Activated naive CD8-positive, alpha-beta T cell treated with anti-CD3 and anti-CD28 coated beads for 36 hours (primary cell): Measurements from ENCODE around the gene MDC1. TPM values are rescaled to one million over a fixed set of nuclear protein-coding genes. Genes with fewer than 3 reads are reported as not detected.
A peak's percentile ranks its signal among the peaks of the same experiment; 100 is the strongest.

Source experiments
- DNase-seq: peaks from one replicate; pipeline ENCODE4 v3.0.0; 2021
- H3K27ac Mint-ChIP-seq: one replicate; pipeline ENCODE4 v1.8.0; 2022; ENCODE audit warnings: mild to moderate bottlenecking, moderate library complexity, mixed read lengths
- H3K27me3 Mint-ChIP-seq: one replicate; pipeline ENCODE4 v1.8.0; 2022; ENCODE audit warnings: mild to moderate bottlenecking, mixed read lengths
- H3K36me3 Mint-ChIP-seq: one replicate; pipeline ENCODE4 v1.8.0; 2021; ENCODE audit warnings: mild to moderate bottlenecking, mixed read lengths
- H3K4me1 Mint-ChIP-seq: one replicate; pipeline ENCODE4 v1.8.0; 2021; ENCODE audit warnings: mixed read lengths
- H3K4me3 Mint-ChIP-seq: one replicate; pipeline ENCODE4 v1.8.0; 2022; ENCODE audit warnings: mild to moderate bottlenecking, moderate library complexity, mixed read lengths
- H3K9me3 Mint-ChIP-seq: one replicate; pipeline ENCODE4 v1.8.0; 2022; ENCODE audit warnings: mixed read lengths
- total RNA-seq, 2 experiments: library from RNA; stranded (reverse); gene quantifications; one replicate each; pipeline ENCODE4 v1.2.3, GENCODE V29; 2021

Gene MDC1
- total RNA-seq, 2 experiments from 2014 or later, result 63.2 to 67.0 TPM

DNA sequence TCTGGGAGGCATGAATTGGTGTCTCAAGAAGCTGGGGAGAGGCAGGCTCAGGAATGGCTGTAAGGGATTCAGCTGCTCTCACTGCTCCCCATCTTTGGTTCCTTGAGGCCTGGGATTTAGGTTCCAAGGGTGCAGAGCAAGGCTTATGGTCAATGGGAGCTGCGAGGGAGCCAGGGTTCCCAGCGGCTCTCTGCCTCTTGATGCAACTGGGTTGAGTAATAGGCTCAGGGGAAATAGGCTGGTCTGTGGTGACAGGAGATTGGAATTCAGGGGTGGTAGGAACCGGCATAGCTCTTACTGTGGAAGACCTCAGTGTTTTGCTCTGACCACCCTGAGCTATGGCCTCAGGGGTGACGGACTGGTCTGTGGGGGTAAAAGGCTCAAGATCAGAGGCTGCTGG lies 13.3 kb downstream of the MDC1 start:
- Mint-ChIP-seq H3K9me3 (no peaks in the 10 kb centered on the region), H3K4me1 (no peaks in the 10 kb centered on the region), H3K4me3 (no peak overlapping the region), H3K27ac (no peak overlapping the region), H3K27me3 (no peaks in the 10 kb centered on the region), H3K36me3 (peaks cover 29% of the 10 kb centered on the region)
- DNase-seq, result no peak

DNA sequence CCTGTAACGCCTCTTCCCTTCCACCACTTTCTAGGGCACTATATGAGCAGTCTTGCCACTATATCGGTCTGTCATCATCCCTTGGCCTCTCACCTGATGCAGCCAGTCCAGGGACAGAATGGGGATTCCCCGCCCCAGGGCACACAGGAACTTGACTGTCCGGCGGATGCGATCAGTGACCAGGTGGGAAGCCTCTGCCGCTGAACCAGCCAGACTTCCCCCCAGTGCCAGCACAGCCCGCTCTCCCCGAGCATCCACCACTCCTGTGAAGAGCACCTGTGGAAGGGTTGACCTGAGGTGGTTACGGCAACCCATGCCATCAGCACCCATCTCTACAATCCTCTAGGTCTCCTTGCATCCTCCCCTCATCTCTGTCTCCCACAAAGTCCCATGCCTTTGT lies 14.1 kb downstream of the MDC1 start:
- Mint-ChIP-seq H3K4me1 (no peaks in the 10 kb centered on the region), H3K36me3 (peaks cover 27% of the 10 kb centered on the region), H3K27ac (no peak overlapping the region), H3K4me3 (no peak overlapping the region), H3K9me3 (no peaks in the 10 kb centered on the region), H3K27me3 (no peaks in the 10 kb centered on the region)
- DNase-seq, result no peak

DNA sequence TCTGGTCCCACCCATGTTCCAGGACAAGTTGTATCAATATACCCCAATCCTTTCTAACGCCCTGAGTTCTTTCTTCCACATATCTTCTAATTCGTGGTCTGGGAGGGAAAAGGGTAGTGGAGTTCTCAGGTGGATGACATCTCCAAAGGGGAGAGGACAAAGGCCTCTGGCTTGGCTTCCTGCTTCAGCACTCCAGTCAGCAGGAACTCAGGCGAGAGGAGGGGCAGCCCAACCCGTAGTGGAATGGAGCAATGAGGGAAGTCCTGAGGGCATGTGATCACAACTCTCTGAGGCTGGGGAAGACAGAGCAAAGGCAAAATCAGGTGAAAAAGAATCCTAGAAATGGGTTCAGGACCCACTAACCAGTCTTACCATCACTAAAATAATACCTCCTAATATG lies 16.7 kb downstream of the MDC1 start:
- Mint-ChIP-seq H3K27ac (no peak overlapping the region), H3K9me3 (no peaks in the 10 kb centered on the region), H3K4me1 (peaks cover 3% of the 10 kb centered on the region), H3K27me3 (no peaks in the 10 kb centered on the region), H3K36me3 (peaks cover 18% of the 10 kb centered on the region), H3K4me3 (no peak overlapping the region)
- no peak for DNase-seq

DNA sequence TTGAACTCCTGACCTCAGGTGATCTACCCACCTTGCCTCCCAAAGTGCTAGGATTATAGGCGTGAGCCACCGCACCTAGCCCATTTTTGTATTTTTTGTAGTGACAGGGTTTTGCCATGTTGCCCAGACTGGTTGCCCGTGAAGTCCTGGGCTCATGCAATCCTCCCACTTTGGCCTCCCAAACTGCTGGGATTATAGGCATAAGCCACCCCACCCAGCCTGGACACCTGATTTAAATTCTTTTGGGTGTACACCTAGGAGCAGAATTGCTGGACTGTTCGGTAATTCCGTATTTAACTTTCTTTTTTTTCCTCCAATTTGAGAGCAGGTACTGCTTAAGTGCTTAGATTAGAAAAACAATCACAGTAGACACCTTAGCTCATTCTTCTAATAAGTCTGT lies 20.6 kb downstream of the MDC1 start:
- Mint-ChIP-seq H3K36me3 (peaks cover 3% of the 10 kb centered on the region), H3K4me3 (no peak overlapping the region), H3K9me3 (no peaks in the 10 kb centered on the region), H3K27ac (no peak overlapping the region), H3K27me3 (no peaks in the 10 kb centered on the region), H3K4me1 (peaks cover 9% of the 10 kb centered on the region)
- no peak for DNase-seq

DNA sequence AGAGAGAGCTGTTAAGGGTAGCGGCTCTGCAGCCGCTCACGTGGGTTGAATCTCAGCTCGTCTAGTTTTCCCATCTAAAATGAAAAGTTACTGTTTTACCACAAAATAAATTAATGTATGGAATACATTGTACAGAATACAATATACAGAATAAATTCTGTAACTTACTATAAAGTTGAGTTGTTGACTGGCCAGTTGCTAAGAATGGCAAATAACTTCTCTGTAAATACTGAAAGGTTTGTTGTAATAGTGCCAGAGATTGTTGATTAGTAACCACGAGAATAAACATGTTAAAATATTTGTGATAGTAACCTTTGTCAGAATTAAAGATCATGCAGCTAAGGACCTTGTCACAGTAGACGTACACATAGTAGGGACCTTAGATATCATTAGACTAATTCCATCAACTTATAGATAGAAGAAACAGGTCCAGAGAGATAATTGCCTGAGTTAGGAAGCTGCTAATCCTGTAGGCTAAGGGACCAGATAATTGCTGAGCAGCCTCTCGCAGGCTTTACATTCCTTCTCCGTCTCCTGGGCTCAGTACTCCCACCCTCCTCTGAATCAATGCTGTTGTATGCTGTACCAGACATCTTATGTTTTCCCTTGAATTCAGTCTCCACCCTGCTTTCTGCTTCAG lies 25.8 kb downstream of the MDC1 start:
- peaks cover 34% of the 10 kb centered on the region for H3K4me1 Mint-ChIP-seq
- peaks cover 7% of the 10 kb centered on the region for H3K36me3 Mint-ChIP-seq
- no peaks in the 10 kb centered on the region for H3K9me3 Mint-ChIP-seq
- H3K27ac Mint-ChIP-seq, result peak overlapping the region; percentile 17
- DNase-seq, result no peak
- peak overlapping the region; percentile 82 for H3K4me3 Mint-ChIP-seq
- H3K27me3 Mint-ChIP-seq, result no peaks in the 10 kb centered on the region

DNA sequence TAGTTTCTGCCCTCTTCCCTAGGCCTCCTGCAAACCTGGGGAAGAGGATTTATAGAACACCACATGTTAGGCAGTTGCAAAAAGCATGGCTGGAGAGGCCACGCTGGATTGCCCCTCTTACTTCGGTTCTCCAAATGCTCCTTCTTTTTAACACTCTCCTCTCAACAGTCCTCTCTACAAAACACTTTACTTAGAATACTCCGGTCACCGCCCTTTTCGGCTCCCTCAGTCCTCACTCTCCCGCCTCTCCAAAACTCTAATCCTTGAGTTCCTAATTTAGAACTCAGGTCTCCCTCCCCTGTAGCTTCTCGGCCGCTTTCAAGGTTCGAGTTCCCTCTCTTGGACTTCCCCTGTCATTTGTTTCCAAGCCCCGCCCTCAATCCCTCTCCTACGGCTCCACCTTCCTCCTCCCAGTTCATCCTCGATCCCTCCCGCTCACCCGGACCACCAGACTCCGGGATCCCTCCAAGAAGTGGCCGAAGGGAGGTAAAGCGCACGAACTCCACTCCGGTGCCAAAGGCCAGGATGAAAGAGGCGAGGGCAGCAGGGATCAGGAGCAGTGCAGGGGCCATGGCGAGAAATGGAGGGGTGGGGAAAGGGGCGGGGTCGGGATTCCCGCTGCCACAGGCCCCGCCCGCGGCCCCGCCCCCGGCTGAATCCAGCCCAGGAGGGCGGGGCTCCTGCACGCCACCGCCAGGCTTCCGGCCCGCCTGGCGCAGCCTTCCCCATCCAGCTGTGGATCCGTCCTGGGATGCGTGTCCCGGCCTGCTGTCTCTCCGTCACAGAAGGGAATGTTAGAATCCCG lies 26.5 kb downstream of the MDC1 start, which contains the start of gene NRM:
NRM (minus strand) TSS at position 582 of the 805 bp plus-strand sequence; CDS start at position 572, 10 bp downstream.
- Mint-ChIP-seq H3K4me3 (peak within 1 kb of the TSS; percentile 97), H3K27ac (peak within 1 kb of the TSS; percentile 87)
- DNase-seq, result peak; percentile 83

DNA sequence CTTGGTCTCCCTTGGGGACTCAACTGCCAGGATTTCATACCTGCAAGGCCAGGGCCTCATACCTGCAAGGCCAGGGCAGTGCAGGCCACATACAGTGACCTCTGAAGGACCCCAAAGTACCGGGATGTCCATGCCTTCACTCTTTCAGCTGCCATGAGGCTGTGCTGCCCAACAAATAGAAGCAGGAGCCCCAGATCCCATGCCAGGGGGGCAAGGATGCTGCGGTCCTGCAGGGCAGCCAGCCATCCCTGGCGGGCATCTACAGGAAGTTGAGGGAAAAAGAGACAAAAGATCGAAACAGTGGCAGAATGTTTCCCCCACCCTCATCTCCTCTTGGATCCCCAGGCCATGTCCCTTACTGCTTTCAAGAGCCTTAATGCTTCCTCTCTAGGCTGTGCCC lies 27.1 kb downstream of the MDC1 start:
- Mint-ChIP-seq H3K4me1 (peaks cover 34% of the 10 kb centered on the region), H3K4me3 (peak overlapping the region; percentile 97), H3K27ac (peak overlapping the region; percentile 87), H3K36me3 (peaks cover 21% of the 10 kb centered on the region), H3K27me3 (no peaks in the 10 kb centered on the region), H3K9me3 (no peaks in the 10 kb centered on the region)
- no peak for DNase-seq

More for the DNA sequence above, 26.5 kb downstream of the MDC1 start, which contains the start of gene NRM:
- Mint-ChIP-seq H3K4me1 (peaks cover 34% of the 10 kb centered on the region), H3K9me3 (no peaks in the 10 kb centered on the region), H3K27me3 (no peaks in the 10 kb centered on the region), H3K36me3 (peaks cover 14% of the 10 kb centered on the region)

DNA sequence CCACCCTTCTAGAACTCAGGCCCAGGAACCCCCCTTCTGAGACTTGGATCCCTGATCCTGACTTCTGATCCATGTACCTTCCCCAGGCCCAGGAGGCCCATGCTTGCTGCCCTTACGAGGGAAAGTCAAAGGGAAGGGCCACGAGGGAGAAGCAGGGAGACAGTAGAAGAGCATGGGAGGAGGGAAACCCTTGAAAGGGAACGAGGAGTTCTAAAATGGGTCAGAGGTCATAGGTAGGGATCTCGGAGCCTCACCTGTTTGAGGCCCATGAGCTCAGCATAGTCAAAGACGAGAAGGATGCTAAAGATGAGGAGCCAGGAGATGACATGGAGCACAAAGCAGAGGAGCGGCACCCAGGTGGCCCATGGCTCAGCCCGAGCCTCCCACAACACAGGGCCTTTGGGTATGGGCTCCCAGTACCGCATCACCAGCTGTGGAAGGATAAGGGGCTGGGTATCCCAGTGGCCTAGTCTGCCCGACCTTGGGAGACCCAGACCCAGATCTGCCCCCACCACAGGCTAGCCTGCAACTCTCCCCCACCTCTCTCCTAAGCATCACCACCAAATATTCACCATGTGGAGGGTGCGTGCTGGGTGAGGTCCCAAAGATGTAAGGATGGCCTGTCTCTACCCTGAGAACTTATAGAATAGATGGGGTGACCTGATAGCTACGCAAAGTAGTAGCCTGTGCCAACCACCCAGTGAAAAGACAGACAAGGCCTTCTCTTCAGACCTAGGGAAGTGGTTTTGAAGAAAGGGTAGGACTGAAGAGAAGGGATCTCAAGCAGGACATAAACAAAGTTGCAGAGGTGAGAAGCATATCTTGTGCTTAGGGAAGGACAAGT lies 27.8 kb downstream of the MDC1 start:
- Mint-ChIP-seq H3K27me3 (no peaks in the 10 kb centered on the region), H3K4me1 (peaks cover 34% of the 10 kb centered on the region), H3K27ac (peak overlapping the region; percentile 87), H3K4me3 (peak overlapping the region; percentile 97), H3K36me3 (peaks cover 26% of the 10 kb centered on the region), H3K9me3 (no peaks in the 10 kb centered on the region)
- DNase-seq, result no peak

DNA sequence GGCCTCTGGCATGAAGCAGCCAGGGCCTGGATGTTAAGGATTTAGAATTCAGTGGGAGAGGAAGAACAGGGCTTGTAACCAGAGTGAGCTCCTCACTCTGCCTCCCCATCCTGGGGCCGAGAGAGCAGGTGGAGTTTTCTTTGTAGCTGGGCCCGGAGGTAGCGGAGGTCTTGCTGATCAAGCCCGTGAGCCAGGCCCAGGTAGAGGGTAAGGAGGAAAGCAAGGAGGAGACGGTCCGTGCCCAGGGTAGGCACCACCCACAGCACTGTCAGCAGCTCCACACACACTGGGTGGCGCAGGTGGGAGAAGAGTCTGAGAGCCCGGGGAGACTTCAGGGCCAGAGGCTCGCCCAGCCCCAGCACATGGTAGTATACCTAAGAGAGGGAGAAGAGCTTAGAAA lies 28.5 kb downstream of the MDC1 start:
- Mint-ChIP-seq H3K4me1 (peaks cover 34% of the 10 kb centered on the region), H3K27ac (peak overlapping the region; percentile 22), H3K9me3 (no peaks in the 10 kb centered on the region), H3K4me3 (peak overlapping the region; percentile 95), H3K27me3 (no peaks in the 10 kb centered on the region), H3K36me3 (peaks cover 33% of the 10 kb centered on the region)
- DNase-seq, result no peak

DNA sequence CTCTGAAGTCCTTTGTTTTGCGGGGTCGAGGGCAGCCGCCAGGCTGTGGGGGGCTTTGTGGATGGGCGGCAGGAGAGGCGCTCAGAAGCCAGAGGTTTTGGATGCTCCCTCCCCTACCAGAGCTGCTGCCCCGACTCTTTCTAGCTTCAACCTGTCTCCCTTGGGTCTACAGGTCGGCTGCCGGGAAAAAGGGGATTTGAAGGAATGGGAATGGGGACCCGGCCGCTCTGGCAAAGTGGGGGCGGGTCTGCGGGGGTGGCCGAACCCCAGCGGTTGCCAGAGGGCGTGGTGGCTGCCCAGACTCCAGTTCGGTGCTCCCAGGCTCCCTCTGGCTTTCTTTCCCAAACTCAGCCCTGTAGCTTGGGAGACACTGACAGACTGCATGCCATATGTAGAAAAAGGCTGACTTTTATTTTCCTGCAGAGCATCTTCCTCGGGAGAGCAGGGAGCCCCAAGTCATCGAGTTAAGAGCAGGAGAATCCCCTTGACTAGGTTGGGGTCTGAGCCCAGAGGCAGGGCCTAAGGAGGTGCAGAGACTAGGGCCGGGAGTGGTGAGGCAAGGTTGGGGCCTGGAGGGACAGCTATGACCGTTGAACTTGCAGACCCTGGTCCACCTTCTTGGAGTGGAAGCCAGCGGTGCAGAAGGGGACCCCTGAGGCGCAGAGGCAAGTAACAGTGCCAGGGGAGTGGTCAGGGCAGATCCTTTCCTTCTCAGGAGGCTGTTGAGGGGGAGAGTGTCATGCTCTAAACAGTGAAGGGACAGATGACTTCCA lies 29.2 kb downstream of the MDC1 start:
- Mint-ChIP-seq H3K4me1 (peaks cover 34% of the 10 kb centered on the region), H3K36me3 (peaks cover 40% of the 10 kb centered on the region), H3K27me3 (no peaks in the 10 kb centered on the region), H3K4me3 (peak overlapping the region; percentile 95), H3K9me3 (no peaks in the 10 kb centered on the region), H3K27ac (peak overlapping the region; percentile 93)
- no peak for DNase-seq

DNA sequence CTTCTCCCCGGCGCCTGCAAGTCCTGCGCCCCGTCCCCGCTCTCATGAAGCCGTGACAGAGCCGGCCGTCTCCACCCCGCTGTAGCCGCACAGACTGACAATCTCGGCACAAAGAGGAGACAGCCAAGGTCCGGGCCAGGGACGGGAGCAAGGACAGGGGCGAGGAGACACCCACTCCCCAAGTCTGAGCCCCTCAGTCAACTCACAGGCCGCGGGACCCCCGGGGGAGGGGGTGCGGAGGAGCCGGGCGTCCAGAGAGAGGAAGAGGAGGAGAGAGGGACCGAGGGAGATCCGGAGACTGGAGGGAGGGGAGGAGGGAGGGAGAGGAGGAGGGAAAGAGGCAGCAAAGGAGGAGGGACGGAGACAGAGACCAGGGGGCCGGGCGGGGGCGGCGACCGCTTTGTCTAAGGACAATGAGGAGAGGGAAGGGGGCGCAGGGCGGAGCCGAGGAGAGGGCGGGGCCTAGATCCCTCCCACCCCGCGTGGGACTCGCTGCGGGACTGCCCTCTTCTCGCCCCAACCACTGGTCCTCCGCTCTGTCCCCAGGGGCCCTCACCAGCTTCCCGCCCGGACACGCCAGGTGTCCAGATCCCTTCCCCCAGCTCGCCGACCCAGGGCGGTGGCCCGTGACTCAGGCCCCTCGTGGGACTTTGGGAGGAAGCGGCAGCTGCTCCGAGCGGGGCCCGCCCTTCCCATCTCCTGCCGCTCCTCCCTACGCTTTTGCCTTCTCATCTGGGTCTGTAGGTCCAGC lies 30.0 kb downstream of the MDC1 start:
- Mint-ChIP-seq H3K36me3 (peaks cover 47% of the 10 kb centered on the region), H3K4me3 (peak overlapping the region; percentile 95), H3K4me1 (peaks cover 35% of the 10 kb centered on the region), H3K27me3 (no peaks in the 10 kb centered on the region), H3K9me3 (no peaks in the 10 kb centered on the region), H3K27ac (peak overlapping the region; percentile 93)
- peak; percentile 83 for DNase-seq

DNA sequence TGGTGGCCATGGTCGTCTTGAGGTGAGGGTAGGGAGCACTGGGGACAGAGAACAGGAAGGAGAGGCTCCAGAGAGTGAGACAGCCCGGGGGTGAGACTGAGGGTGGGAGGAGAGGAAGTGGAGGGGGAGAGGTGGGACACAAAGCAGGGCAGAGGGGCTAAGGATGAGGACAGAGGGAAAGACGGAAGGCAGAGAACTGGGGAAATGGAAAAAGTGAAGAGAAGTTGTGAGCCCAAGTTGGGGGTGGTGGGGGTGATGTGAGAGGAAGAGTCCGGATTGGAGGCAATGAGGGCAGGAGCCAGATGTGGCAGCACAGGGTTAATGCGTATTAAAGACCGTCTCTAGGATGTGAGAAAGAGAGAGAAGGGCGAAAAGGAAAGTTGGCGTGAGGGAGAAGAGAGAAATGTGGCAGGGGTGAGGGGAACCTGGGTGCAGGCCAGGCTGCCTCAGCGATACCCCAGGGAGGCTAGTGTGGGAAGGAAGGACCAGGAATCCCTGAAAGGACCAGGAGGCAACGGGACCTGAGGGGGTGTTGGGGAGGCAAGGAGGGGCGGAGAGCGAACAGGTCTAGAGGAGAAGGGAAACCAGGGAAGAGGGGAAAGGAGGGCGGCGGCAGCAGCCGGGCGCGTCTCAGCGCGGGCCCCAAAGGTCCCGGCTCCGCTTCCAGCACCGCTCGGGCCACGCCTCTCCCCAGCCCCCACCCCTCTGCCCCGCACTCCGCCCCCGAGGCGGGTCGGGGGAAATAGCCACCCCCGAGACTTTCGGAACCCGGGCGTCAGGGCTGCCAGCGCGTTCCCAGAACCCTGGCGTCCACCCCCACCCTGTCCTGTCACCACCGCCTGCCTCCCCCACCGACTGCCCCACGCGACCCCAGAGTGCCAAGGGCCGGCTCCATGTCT lies 30.8 kb downstream of the MDC1 start, which contains the start of gene PPP1R18:
PPP1R18 (minus strand) TSS at position 637 of the 899 bp plus-strand sequence; CDS start at position 10, 627 bp downstream.
- peak within 1 kb of the TSS; percentile 95 for H3K4me3 Mint-ChIP-seq
- no peaks in the 10 kb centered on the region for H3K27me3 Mint-ChIP-seq
- peak; percentile 86 for DNase-seq
- H3K36me3 Mint-ChIP-seq, result peaks cover 55% of the 10 kb centered on the region
- H3K27ac Mint-ChIP-seq, result peak within 1 kb of the TSS; percentile 93
- H3K4me1 Mint-ChIP-seq, result peaks cover 35% of the 10 kb centered on the region
- H3K9me3 Mint-ChIP-seq, result no peaks in the 10 kb centered on the region
